Fibroblast of lung (primary cell): ENCODE data around the gene SLC16A14. TPM values are rescaled to one million over a fixed set of nuclear protein-coding genes. Genes with fewer than 3 reads are reported as not detected.

ENCODE experiments used
- DNase-seq, 2 donors: peaks; one replicate each; pipeline versions ENCODE4 v3.0.0 to v3.0.0-alpha.2; 2010; ENCODE audit warnings: low read depth in 2 of 2
- H2AFZ ChIP-seq: 2 replicates; pipeline ENCODE4 v1.5.1; 2012; ENCODE audit warnings: low read length, control low read depth, inconsistent platforms
- H3K27ac ChIP-seq: 2 replicates; pipeline ENCODE4 v1.5.1; 2011; ENCODE audit warnings: low read length, control low read depth; ENCODE audit not compliant: insufficient read depth
- H3K27me3 ChIP-seq: 2 replicates; pipeline ENCODE4 v1.5.1; 2011; ENCODE audit warnings: mild to moderate bottlenecking, low read length; ENCODE audit not compliant: control insufficient read depth, insufficient read depth
- H3K36me3 ChIP-seq: 2 replicates; pipeline ENCODE4 v1.5.1; 2011; ENCODE audit warnings: low read length; ENCODE audit not compliant: control insufficient read depth, insufficient read depth
- H3K4me1 ChIP-seq: 2 replicates; pipeline ENCODE4 v1.5.1; 2011; ENCODE audit warnings: low read length; ENCODE audit not compliant: control insufficient read depth, insufficient read depth; ENCODE audit errors: extremely low read depth
- H3K4me2 ChIP-seq: 2 replicates; pipeline ENCODE4 v1.5.1; 2011; ENCODE audit warnings: low read length, control low read depth; ENCODE audit not compliant: insufficient read depth; ENCODE audit errors: extremely low read depth
- H3K4me3 ChIP-seq, 4 experiments: fragments of 200-600 bp in 1 of 4; sonication (generic) in 1 of 4; replicated peaks in 1 of 4; 2 replicates each; pipeline ENCODE4 v1.5.1; 2011 to 2016; ENCODE audit warnings: low read length in 4 of 4, low read depth in 3 of 4, mild to moderate bottlenecking in 3 of 4, control low read depth in 2 of 4, inconsistent platforms in 1 of 4, mixed read lengths in 1 of 4; ENCODE audit not compliant: insufficient read depth in 1 of 4; ENCODE audit errors: control extremely low read depth in 1 of 4
- H3K79me2 ChIP-seq: 2 replicates; pipeline ENCODE4 v1.5.1; 2012; ENCODE audit warnings: mild to moderate bottlenecking, low read length, inconsistent platforms; ENCODE audit not compliant: control insufficient read depth, insufficient read depth
- H3K9ac ChIP-seq: 2 replicates; pipeline ENCODE4 v1.5.1; 2011; ENCODE audit warnings: mild to moderate bottlenecking, low read length, control low read depth; ENCODE audit not compliant: insufficient read depth
- H3K9me3 ChIP-seq: 2 replicates; pipeline ENCODE4 v1.5.1; 2012; ENCODE audit warnings: low read depth, low read length; ENCODE audit not compliant: control insufficient read depth, insufficient read depth
- H4K20me1 ChIP-seq: 2 replicates; pipeline ENCODE4 v1.5.1; 2011; ENCODE audit warnings: low read length; ENCODE audit not compliant: control insufficient read depth, insufficient read depth; ENCODE audit errors: extremely low read depth
- EZH2 ChIP-seq: IDR thresholded peaks from 2 replicates; pipeline ENCODE4 v1.5.1; 2012; ENCODE audit warnings: low read length, control low read depth, mild to moderate bottlenecking; ENCODE audit errors: missing control alignments
- polyA plus RNA-seq, 2 donors: library from polyadenylated mRNA; depleted of rRNA in 1 of 2; stranded (reverse) in 1 of 2; unstranded in 1 of 2; fragments of >200 nt; gene quantifications; 2 replicates each; pipeline ENCODE4 v1.2.1, GENCODE V29; 2011 to 2012; ENCODE audit warnings: missing spikeins in 1 of 2
- total RNA-seq: library from RNA; depleted of rRNA; stranded (reverse); fragments of >200 nt; gene quantifications from 2 replicates; pipeline ENCODE4 v1.2.1, GENCODE V29; 2014
- TF ChIP-seq, protein P1 (sequence below), 2 donors: IDR thresholded peaks in 1 of 2; conservative IDR thresholded peaks in 1 of 2; 1 replicate in 1 of 2; 2 replicates in 1 of 2; pipeline ENCODE4 v1.5.1; 2011 to 2012; ENCODE audit warnings: low read length in 2 of 2, control low read depth in 1 of 2, inconsistent platforms in 1 of 2, low read depth in 1 of 2, mild to moderate bottlenecking in 1 of 2

The SLC16A14 gene
- total and polyA plus RNA-seq, 2 donors (not counting 1 experiment from before 2014, with no cell fraction given): 1.8 to 5.6 TPM

DNA sequence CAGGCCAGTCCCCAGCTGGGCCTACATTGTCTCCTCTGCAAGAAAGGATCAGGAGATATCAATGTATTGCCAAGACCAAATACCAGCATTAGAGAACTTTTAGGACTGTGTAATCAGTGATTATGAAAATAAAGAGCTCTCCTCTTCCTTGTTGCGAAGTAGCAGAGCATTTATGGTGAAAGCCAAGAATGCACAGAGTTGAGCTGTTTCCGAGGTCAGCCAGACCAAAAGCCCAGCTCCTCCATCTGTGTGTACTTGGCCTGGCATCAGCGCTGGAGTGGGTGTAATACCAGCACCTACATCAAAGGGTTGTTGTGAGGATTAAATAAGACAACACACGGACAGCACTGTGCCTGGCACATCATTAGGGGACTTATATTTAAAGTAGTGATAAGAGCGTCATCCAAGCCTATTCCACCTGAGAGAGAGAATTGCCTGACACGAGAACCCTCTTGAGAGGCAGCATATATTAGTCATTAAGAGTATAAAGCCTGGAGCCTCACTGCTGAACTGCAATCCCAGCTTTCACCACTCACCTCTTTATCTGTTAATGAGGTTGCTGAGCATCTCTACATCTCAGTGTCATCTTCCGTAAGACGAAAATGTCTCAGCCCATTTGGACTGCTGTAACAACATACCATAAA is 7.4 kb upstream of the SLC16A14 start:
- no peaks in the 10 kb centered on the region for H3K4me1 ChIP-seq
- H4K20me1 ChIP-seq: no peaks in the 10 kb centered on the region
- H3K9me3 ChIP-seq: no peaks in the 10 kb centered on the region
- DNase-seq: no peak
- no peaks in the 10 kb centered on the region for H3K27me3 ChIP-seq
- no peak for TF ChIP-seq EZH2
- TF ChIP-seq, protein P1, sequence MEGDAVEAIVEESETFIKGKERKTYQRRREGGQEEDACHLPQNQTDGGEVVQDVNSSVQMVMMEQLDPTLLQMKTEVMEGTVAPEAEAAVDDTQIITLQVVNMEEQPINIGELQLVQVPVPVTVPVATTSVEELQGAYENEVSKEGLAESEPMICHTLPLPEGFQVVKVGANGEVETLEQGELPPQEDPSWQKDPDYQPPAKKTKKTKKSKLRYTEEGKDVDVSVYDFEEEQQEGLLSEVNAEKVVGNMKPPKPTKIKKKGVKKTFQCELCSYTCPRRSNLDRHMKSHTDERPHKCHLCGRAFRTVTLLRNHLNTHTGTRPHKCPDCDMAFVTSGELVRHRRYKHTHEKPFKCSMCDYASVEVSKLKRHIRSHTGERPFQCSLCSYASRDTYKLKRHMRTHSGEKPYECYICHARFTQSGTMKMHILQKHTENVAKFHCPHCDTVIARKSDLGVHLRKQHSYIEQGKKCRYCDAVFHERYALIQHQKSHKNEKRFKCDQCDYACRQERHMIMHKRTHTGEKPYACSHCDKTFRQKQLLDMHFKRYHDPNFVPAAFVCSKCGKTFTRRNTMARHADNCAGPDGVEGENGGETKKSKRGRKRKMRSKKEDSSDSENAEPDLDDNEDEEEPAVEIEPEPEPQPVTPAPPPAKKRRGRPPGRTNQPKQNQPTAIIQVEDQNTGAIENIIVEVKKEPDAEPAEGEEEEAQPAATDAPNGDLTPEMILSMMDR (conservative IDR thresholded peaks at IDR 0.05 in 1 of 2, IDR thresholded peaks at IDR 0.05 in 1 of 2; ENCODE audit: low read depth in 1 of 2, low read length in 2 of 2): no peak
- H3K9ac ChIP-seq: no peak overlapping the region
- no peaks in the 10 kb centered on the region for H3K36me3 ChIP-seq
- no peak overlapping the region for H3K27ac ChIP-seq
- H3K4me2 ChIP-seq: no peak overlapping the region
- no peaks in the 10 kb centered on the region for H3K79me2 ChIP-seq
- no peak overlapping the region for H3K4me3 ChIP-seq
- no peak overlapping the region for H2AFZ ChIP-seq

DNA sequence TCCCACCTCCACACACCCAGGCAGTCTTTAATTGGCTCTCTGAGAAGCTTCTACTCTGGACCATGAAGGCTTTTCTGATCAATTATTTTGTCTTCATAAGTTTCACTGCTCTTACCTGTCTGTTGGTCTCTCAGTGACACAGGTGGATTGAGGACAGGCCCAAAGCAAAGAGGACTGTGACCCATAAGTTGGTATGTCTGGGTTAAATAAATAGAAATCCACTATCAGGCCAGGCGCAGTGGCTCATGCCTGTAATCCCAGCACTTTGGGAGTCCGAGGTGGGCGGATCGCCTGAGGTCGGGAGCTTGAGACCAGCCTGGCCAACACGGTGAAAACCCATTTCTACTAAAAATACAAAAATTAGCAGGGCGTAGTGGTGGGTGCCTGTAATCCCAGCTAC is 2.7 kb upstream of the SLC16A14 start:
- no peaks in the 10 kb centered on the region for H3K4me1 ChIP-seq
- H4K20me1 ChIP-seq: no peaks in the 10 kb centered on the region
- DNase-seq: no peak

DNA sequence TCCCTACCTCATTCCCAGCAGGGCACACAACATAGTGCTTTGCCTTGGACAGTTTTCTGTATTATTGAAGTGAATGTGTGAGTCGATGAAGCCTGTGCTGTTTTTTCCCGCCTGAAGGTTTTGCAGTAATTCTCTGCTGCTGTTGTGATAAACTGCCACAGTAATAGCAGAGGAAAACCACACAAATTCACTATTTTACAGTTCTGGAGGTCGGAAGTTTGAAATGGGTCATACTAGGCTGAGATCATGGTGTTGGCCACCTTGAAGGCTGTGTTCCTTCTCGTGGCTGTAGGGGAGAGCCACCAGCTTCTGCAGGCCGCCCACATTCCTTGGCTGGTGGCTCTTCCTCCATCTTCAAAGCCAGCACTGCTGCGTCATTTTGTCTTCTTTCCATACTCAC is 678 bp upstream of the SLC16A14 start:
- Histone ChIP-seq H3K27ac (no peak overlapping the region), H3K9ac (no peak overlapping the region), H3K36me3 (no peaks in the 10 kb centered on the region), H3K4me3 (no peak overlapping the region), H3K27me3 (no peaks in the 10 kb centered on the region), H3K9me3 (no peaks in the 10 kb centered on the region), H4K20me1 (no peaks in the 10 kb centered on the region), H2AFZ (no peak overlapping the region), H3K4me1 (no peaks in the 10 kb centered on the region), H3K4me2 (no peak overlapping the region), H3K79me2 (no peaks in the 10 kb centered on the region)
- DNase-seq: no peak
- TF ChIP-seq EZH2: no peak
- TF ChIP-seq, protein P1 (conservative IDR thresholded peaks at IDR 0.05 in 1 of 2, IDR thresholded peaks at IDR 0.05 in 1 of 2; ENCODE audit: low read depth in 1 of 2, low read length in 2 of 2): no peak

More for the DNA sequence above, 2.7 kb upstream of the SLC16A14 start:
- Histone ChIP-seq H3K79me2 (no peaks in the 10 kb centered on the region), H3K36me3 (no peaks in the 10 kb centered on the region), H3K4me2 (no peak overlapping the region), H3K9ac (no peak overlapping the region), H2AFZ (no peak overlapping the region), H3K27me3 (no peaks in the 10 kb centered on the region), H3K4me3 (no peak overlapping the region), H3K27ac (no peak overlapping the region), H3K9me3 (no peaks in the 10 kb centered on the region)
- TF ChIP-seq EZH2: no peak
- TF ChIP-seq, protein P1 (conservative IDR thresholded peaks at IDR 0.05 in 1 of 2, IDR thresholded peaks at IDR 0.05 in 1 of 2; ENCODE audit: low read depth in 1 of 2, low read length in 2 of 2): no peak
